ACHN (cell line): ENCODE measurements around the gene SLC27A5.

Experiments
- DNase-seq: peaks from one replicate; pipeline ENCODE4 v3.0.0-alpha.2; 2015
- in situ Hi-C: cut with HindIII; loops from 2 replicates; pipeline ENCODE4 v1.10.0; 2017; ENCODE audit warnings: low sequenced_read_pairs, low pct_ligation_motif_present, low pct_unique_long_range_greater_than_20kb

The SLC27A5 gene

GRCh38 chr19:58536852-58537798 is 25.3 kb upstream of the SLC27A5 start:
- DNase-seq: no peak
- in situ Hi-C loops: no loop called here

DNA sequence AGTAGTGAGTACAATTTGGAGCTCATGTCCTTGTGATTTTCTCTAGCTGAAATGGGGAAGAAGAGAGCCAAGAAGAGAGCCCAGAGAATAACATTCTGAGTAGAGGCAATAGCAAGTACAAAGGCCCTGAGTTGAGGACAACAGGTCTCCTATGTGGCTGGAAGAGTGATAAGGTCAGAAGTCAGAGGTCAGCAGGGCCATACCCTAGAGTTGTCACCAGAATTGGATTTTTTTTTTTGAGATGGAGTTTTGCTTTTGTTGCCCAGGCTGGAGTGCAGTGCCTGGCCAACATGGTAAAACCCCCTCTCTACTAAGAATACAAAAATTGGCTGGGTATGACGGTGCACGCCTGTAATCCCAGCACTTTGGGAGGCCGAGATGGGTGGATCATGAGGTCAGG is 24.1 kb upstream of the SLC27A5 start:
- DNase-seq: no peak
- in situ Hi-C loops: no loop called here

- in situ Hi-C loops: no loop called here
- no peak for DNase-seq
Observed at GRCh38 chr19:58531034-58531840, 19.4 kb upstream of the SLC27A5 start.

DNA sequence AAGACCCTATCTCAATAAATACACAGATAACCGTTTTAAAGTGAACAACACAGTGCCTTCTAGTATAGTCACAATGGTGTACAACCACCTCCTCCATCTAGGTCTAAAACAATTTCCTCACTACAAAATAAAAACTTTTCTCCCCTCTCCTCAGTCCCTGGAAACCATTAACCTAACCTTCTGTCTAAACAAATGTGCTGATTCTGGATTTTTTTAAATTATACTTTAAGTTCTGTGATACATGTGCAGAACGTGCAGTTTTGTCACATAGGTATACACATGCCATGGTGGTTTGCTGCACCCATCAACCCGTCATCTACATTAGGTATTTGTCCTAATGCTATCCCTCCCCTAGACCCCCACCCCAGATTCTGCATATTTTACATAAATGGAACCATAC is 17.6 kb upstream of the SLC27A5 start:
- no peak for DNase-seq

DNA sequence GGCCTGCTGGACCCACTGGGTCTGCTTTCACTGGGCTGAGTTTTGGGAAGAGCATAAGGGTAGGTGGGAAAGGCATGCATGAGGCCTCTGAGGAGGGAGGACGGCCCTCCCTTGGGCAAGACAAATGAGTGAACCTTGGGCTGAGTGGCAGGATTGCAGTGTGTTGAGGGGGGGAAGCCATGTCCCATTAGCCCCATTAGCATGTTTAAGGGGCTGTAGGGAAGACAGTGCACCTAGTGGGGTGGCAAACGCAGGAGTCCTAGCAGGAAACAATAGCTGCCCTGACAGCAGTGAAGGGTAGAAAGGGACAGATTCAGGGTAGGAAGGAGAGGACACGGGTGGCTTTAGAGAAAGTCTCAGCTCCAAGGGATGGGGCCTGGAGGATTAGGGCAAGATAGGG is 10.9 kb upstream of the SLC27A5 start:
- no peak for DNase-seq
- in situ Hi-C loops: no loop called here

More for the DNA sequence above, 17.6 kb upstream of the SLC27A5 start:
- in situ Hi-C loops: no loop called here

GRCh38 chr19:58521651-58522050 is 9.9 kb upstream of the SLC27A5 start:
- in situ Hi-C loops: no loop called here
- no peak for DNase-seq

DNA sequence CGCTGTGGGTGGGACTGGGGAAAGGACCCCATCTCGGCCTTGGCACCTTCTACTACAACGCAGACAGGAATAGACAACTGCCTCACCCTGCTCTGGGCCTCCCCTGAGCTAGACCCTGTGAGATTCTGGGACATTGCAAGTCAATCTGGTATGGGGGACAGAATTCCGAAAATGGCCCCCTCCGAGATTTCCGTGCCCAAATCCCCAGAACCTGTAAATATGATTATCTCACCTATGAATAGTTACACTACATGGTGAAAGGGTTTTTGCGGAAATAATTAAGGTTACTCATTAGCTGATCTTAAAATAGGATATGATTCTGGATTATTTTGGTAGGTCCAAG is 8.4 kb upstream of the SLC27A5 start:
- in situ Hi-C loops: no loop called here
- DNase-seq: no peak

GRCh38 chr19:58519355-58520256 is 7.8 kb upstream of the SLC27A5 start, which contains the start of gene ZBTB45:
TSS of gene ZBTB45 (minus strand) at chr19:58519810. CDS start at chr19:58517673, 2,137 bp downstream.
- in situ Hi-C loops: no loop called here
- DNase-seq: peak; percentile 95

GRCh38 chr19:58519087-58519354 is 7.2 kb upstream of the SLC27A5 start:
- in situ Hi-C loops: no loop called here
- peak; percentile 76 for DNase-seq

GRCh38 chr19:58518256-58519086 is 6.7 kb upstream of the SLC27A5 start:
- DNase-seq: no peak
- in situ Hi-C loops: no loop called here

DNA sequence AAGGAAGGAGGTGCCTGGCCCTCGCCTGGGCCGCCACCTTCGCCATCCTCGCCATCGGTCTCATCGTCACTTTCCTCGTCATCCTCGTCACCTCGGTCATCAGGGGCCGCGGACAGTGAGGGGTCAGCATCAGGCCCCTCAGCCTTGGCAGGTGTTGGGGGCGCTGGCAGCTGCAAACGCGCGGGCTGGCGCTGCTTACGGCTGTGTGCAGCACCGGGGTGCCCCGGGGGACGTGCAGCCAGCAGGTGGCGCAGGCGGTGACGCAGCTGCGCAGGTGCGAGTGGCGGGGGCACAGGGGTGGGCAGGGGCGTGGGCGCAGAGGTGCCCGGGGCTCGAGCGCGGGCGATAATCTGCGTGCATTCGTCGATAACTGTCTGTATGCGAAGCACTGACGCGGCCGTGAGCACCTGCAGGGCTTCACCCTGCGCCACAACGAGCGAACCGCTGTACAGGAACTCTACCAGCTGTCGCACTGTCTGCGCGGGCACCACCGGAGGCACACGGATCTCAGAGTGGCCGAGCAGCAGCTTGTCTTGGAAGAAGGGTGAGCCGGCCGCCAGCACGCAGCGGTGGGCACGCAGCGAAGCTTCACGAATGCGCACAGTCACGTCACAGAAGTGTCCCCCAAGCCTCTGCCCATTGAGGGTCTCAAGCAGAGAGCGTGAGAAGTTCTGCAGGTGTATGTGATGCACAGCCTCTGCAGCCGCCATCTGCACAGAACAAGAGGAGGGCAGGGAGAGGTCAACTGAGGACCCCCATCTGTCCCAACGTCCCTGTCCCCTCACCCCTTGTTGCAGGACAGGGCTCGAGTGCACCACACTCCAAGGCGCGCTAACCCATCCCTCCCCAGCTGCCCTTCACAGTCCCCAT is 5.4 kb upstream of the SLC27A5 start:
- in situ Hi-C loops: no loop called here
- DNase-seq: no peak

GRCh38 chr19:58516246-58516836 is 4.5 kb upstream of the SLC27A5 start:
- in situ Hi-C loops: no loop called here
- DNase-seq: no peak

DNA sequence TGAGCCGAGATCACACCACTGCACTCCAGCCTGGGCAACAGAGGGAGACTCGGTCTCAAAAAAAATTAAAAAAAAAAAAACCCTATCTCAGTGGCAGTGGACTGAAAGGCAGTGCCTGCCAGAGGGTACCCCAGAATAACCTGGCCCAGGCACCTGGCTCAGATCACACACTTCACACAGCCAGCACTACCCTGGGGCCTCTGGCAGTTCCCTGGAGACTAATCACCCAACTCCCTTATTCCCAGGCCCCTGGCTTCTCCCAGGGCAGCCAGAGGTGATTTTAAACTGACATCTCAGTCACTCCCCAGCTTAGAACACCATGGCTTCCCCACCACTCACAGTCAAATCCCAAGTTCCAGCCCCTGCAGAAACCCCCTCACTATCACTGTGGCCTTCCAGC is 3.5 kb upstream of the SLC27A5 start:
- DNase-seq: no peak
- in situ Hi-C loops: no loop called here

DNA sequence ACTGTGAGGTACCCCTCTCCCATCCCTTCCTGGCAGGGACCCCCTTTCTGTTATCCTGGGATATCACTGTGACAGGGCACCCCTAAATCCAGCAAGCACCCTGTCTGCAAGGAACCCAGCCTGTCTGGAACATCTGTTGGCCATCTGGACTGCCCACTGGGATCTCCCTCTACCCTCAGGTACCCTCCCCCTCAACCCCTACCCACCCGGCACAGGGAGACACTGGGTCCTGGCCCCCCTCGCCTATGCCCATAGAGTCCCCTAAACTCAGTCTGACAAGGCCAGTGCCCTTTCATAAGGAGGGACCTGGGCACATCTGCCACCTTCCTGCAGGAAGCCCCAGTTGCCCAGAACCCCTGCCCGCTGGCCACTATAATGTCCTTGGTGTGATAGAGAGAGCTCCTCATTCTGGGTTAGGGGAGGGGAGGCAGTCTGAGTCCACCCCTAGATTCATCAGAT is 2.8 kb upstream of the SLC27A5 start:
- no peak for DNase-seq
- in situ Hi-C loops: no loop called here

GRCh38 chr19:58513694-58514563 is 2.1 kb upstream of the SLC27A5 start:
- peak; percentile 88 for DNase-seq
- in situ Hi-C loops: no loop called here

DNA sequence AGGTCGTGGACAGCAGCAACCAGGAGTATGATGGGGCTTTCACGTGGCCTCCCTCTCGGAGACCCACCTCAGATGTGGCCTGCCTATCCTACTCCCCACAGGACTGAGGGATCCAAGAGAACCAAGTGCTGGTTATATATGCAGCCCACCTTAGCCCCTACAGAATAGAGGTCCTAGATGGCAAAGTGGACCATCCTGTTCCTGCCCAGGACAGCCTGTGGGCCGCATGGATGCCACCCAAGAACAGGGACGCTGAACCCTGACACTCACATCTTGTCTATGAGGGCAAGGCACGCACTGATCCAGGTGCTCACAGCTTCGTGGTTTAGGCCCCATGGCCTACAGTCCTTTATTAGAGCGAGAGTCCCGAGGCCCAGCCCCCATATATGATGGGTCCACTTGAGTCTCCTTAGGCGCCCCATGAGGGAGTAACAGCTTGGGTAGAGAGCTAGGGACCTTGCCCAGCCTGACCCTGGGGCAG is 1.5 kb upstream of the SLC27A5 start:
- no peak for DNase-seq
- in situ Hi-C loops: no loop called here
